Lung (tissue), 12 donors: ENCODE measurements around the gene HEXD. TPM values are rescaled to one million over a fixed set of nuclear protein-coding genes. Genes with fewer than 3 reads are reported as not detected.

Source experiments
- ATAC-seq: fragments of 200-7000 bp; cut with Tn5 transposase; one replicate; pipeline ENCODE4 v1.9.1; 2020; ENCODE audit warnings: moderate number of reproducible peaks; ENCODE audit not compliant: insufficient read depth, low FRiP score
- DNase-seq, 3 donors: peaks; one replicate each; pipeline ENCODE4 v3.0.0-alpha.2; 2013 to 2017
- H3K27ac ChIP-seq, 2 donors: one replicate each; pipeline ENCODE4 v1.5.1; 2013; ENCODE audit warnings: mild to moderate bottlenecking in 2 of 2, moderate library complexity in 2 of 2, control low read depth in 1 of 2, inconsistent platforms in 1 of 2, low read depth in 1 of 2, low read length in 1 of 2
- H3K27me3 ChIP-seq, 3 donors: one replicate each; pipeline ENCODE4 v1.5.1; 2013; ENCODE audit warnings: low read length in 2 of 3; ENCODE audit not compliant: control insufficient read depth in 3 of 3, insufficient read depth in 3 of 3
- H3K36me3 ChIP-seq, 4 donors: one replicate each; pipeline ENCODE4 v1.5.1; 2013; ENCODE audit warnings: low read length in 4 of 4, mild to moderate bottlenecking in 1 of 4, moderate library complexity in 1 of 4; ENCODE audit not compliant: control insufficient read depth in 4 of 4, insufficient read depth in 4 of 4
- H3K4me1 ChIP-seq, 5 donors: one replicate each; pipeline ENCODE4 v1.5.1; 2013; ENCODE audit warnings: low read length in 5 of 5, mild to moderate bottlenecking in 2 of 5, moderate library complexity in 1 of 5; ENCODE audit not compliant: control insufficient read depth in 5 of 5, insufficient read depth in 5 of 5
- H3K4me3 ChIP-seq: one replicate; pipeline ENCODE4 v1.5.1; 2013; ENCODE audit warnings: mild to moderate bottlenecking, control low read depth, moderate library complexity
- H3K9ac ChIP-seq, 2 donors: one replicate each; pipeline ENCODE4 v1.5.1; 2013; ENCODE audit warnings: low read length in 2 of 2, control low read depth in 1 of 2; ENCODE audit not compliant: insufficient read depth in 1 of 2
- H3K9me3 ChIP-seq, 4 donors: one replicate each; pipeline ENCODE4 v1.5.1; 2013; ENCODE audit warnings: low read length in 3 of 4, mild to moderate bottlenecking in 1 of 4, moderate library complexity in 1 of 4; ENCODE audit not compliant: control insufficient read depth in 4 of 4, insufficient read depth in 3 of 4
- CTCF ChIP-seq: IDR thresholded peaks from 2 replicates; pipeline ENCODE4 v1.5.1; 2012; ENCODE audit warnings: mild to moderate bottlenecking; ENCODE audit errors: control extremely low read depth, extremely low read depth
- WGBS, 2 donors: extraction: QIAGEN DNeasy Blood & Tissue Kit; methylation state at CpG; one replicate each; pipeline ENCODE4 v1.1.7; 2013; 5-methylcytosine and 5-hydroxymethylcytosine counted together
- polyA plus RNA-seq, 2 donors: library from polyadenylated mRNA; stranded (reverse); fragments of 200-250 nt; gene quantifications; one replicate each; pipeline ENCODE4 v1.2.1, GENCODE V29; 2013
- total RNA-seq, 2 donors: library from RNA; depleted of rRNA in 1 of 2; stranded (reverse); fragments of >200 nt in 1 of 2; gene quantifications; one replicate each; pipeline ENCODE4 v1.2.1, GENCODE V29; 2014 to 2021
- donor health status: control.
- donor health status: control.
- donor health status: Bipolar disorder and iron deficiency.
- donor health status: healthy.
- donor health status: DM: yes; HTN: yes; CAD: no.

The HEXD gene
- total and polyA plus RNA-seq, 4 donors: 28.4 to 57.3 (median 37.4) TPM

- Histone ChIP-seq H3K36me3 (peaks cover 0 to 2% (median 0%) of the 10 kb centered on the region in 4 donors), H3K4me3 (no peak overlapping the region), H3K4me1 (peaks cover 2 to 23% (median 5%) of the 10 kb centered on the region in 5 donors), H3K27ac (no peak overlapping the region), H3K9me3 (no peaks in the 10 kb centered on the region), H3K9ac (no peak overlapping the region), H3K27me3 (peaks cover 0 to 6% (median 5%) of the 10 kb centered on the region in 3 donors)
- ATAC-seq: no peak
- no peak for TF ChIP-seq CTCF
- 29 to 34% methylated on average over 25 to 26 of the region's 26 CpGs for WGBS, 2 donors
- peak; percentile 75 to 80 (median 80) for DNase-seq
Measured at GRCh38 chr17:82385559-82386254, 32.4 kb upstream of the HEXD start.

DNA sequence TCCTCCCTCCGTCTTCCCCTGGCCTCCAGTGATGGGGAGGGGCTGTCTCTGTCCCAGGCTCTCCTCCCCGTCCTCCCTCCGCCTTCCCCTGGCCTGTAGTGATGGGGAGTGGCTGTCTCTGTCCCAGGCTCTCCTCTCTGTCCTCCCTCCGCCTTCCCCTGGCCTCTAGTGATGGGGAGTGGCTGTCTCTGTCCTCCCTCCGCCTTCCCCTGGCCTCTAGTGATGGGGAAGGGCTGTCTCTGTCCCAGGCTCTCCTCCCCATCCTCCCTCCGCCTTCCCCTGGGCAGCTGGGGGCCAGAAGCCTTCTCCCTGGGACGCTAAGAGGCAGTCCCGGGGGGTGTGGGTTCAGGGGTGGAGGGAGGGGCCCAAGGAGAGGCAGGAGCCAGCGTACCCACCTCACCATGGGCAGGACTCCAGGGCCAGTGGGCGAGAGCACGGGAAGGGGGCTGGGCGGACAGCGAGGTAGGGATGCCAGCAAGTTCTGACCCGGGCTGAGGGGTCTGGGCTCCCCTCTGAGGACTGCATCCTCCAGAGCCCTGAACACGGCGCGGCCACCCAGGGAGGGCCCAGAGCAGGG is 31.8 kb upstream of the HEXD start:
- ATAC-seq (no peak), DNase-seq (peak in 2 of 3 donors; percentile 63 to 67)
- H3K4me1 ChIP-seq: peaks cover under 1 to 23% (median 5%) of the 10 kb centered on the region in 5 donors
- no peak overlapping the region for H3K27ac ChIP-seq
- WGBS, 2 donors: 48 to 65% methylated on average over 17 of the region's 17 CpGs
- no peak for TF ChIP-seq CTCF
- no peak overlapping the region for H3K9ac ChIP-seq
- peaks cover 0 to 2% (median 0%) of the 10 kb centered on the region in 4 donors for H3K36me3 ChIP-seq
- H3K9me3 ChIP-seq: no peaks in the 10 kb centered on the region
- H3K4me3 ChIP-seq: no peak overlapping the region
- peaks cover 0 to 3% (median 0%) of the 10 kb centered on the region in 3 donors for H3K27me3 ChIP-seq

DNA sequence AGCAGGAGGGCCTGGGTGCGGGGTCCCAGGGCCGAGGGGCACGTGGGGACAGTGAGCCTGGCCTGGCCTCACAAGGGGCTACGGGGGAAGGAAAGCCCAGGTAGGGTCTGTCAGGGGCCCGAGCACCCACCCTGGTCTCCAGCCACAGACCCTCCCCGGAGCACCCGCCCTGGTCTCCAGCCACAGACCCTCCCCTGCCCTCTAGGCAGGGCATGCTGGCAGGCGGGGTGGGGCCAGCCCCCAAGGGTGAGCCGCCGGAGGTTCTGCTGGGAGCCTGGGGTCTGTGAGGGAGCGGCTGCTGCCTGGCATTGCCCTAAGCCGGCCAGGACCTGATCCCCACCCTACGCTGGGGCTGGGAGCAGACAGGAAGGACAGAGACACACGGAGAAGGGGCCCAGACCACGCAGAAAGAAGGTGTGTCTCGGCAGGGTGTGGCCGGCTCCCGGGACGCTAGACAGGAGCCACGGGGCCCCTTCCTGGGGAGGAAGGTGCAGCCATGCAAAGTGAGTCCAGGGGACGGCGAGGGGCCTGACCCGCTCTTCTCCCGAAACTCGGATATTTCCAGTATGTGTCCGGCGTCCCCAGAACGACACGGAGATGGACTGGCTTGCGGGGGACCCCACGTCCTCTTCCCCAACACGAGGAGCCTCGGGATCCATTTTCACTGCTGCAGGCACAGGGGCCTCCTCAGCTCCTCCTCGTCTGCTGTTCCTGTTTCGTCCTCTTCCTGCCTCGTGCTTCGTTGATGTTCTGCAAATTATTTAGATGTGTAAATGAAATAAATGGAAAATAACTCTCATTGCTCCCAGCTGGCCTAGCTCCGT is 31.1 kb upstream of the HEXD start:
- WGBS, 2 donors: 43 to 50% methylated on average over 38 of the region's 38 CpGs
- Histone ChIP-seq H3K9ac (no peak overlapping the region), H3K4me3 (no peak overlapping the region), H3K27ac (no peak overlapping the region), H3K9me3 (no peaks in the 10 kb centered on the region), H3K4me1 (peaks cover 0 to 23% (median 5%) of the 10 kb centered on the region in 5 donors), H3K27me3 (no peaks in the 10 kb centered on the region), H3K36me3 (peaks cover 0 to 8% (median 0%) of the 10 kb centered on the region in 4 donors)
- no peak for DNase-seq
- TF ChIP-seq CTCF: no peak
- ATAC-seq: no peak
